Frontal cortex (tissue), 4 donors: ENCODE measurements around the gene CPT1A. TPM values are rescaled to one million over a fixed set of nuclear protein-coding genes. Genes with fewer than 3 reads are reported as not detected.

Experiments used
- DNase-seq, 2 donors: peaks; one replicate each; pipeline ENCODE4 v3.0.0; 2012; ENCODE audit warnings: low spot score in 2 of 2
- FAIRE-seq: peaks from 2 replicates; lab custom pipeline; 2012; peaks lifted over from hg19 to GRCh38; lab: Jason Lieb, UNC
- total RNA-seq: library from RNA; depleted of rRNA; stranded (reverse); fragments of >200 nt; gene quantifications from one replicate; pipeline ENCODE4 v1.2.3, GENCODE V29; 2014
- donor health status: control.
- donor health status: control.
- donor health status: control.

The CPT1A gene
- total RNA-seq, 1 donor from 2014 or later = 4.5 TPM

DNA sequence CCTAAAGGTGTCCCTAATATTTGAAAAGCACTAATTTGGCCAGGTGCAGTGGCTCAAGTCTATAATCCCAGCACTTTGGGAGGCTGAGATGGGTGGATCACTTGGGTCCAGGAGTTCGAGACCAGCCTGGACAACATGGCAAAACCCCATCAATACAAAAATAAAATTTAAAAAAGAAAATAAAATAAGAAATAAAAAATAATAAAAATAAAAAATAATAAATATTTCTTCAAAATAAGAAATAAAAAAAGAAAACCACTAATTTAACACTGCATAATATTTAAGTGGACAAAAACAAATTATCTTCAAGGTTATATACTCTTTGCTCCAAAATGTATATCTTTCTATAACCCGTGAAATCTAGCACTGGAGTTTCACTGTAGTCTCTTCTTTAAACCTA is 32.9 kb downstream of the CPT1A start:
- FAIRE-seq = peak; percentile 78
- no peak for DNase-seq

DNA sequence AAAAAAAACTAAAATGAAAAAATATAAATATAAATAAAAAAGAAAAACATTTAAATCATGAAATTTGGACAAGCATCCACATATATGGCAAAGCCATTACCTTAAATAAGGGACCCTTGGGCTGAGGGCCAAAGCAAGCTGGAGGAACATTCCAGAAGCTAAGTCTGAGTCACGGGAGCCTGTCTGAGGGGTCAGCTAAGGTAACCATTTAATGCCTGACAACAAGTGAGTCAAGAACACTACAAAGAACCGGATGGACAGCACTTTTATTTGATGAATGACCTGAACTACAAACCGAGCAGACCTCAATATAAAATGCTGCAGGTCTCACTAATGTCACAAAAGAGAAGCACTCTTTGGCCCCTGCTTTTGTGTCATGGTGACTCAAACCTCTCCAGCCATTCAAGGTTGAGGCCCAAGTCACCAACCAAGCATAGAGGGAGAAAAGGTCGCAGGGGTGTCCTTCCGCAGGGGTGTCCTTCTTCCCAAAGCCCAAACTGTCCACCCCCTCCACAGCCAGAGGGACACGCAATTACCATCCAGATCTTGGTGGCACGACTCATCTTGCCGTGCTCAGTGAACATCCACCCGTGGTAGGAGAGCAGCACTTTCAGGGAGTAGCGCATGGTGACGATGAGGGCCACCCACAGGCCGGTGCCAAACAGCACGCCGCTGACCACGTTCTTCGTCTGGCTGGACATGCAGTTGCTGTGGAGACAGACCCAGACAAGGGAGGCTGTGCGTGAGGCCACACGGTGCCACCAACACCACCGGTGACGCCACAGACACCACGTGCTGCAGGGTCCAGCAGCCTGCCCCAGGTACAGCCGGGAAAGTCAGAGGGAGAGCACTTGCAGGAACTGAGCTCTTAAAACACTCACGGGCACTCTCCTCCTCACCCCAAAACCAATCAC is 34.5 kb downstream of the CPT1A start:
- DNase-seq (no peak), FAIRE-seq (no peak)

DNA sequence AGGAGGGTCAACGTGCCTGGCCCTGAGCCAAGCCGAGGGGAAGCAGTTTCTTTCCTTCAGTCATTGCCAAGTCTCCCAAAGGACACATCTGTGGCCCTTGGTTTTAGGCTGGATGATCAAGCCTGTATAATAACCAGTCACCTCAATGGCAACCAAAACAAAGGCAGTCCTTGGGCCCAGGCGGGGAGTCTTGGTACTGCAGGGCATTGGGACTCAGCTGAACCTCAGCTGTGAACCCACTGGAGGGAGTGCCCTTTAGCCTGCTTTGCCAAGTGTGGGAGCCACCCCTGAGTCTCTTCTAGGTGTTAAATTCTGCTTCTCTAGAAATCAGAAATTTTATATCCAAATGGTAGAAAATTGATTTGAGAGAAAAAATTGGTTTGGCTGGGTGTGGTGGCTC is 36.9 kb downstream of the CPT1A start:
- no peak for DNase-seq
- FAIRE-seq = no peak

DNA sequence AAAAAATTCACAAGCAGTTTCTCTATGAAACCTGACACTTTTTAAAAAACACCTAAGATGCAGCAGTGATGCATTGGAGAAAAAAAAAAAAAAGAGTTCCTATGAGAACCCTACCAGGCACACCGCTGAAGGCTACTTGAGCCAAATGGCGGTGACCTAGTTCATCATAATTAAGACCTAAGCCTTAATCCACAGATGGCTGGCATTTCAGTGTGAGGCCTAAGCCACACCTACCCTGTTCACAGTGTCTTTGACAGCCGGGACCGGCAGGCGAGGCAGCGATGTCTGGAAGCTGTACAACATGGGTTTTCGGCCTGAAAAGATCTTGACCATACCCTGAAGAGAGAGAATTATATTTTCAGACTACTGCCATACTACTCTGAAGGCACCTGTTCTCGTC is 38.0 kb downstream of the CPT1A start:
- FAIRE-seq = no peak
- no peak for DNase-seq

DNA sequence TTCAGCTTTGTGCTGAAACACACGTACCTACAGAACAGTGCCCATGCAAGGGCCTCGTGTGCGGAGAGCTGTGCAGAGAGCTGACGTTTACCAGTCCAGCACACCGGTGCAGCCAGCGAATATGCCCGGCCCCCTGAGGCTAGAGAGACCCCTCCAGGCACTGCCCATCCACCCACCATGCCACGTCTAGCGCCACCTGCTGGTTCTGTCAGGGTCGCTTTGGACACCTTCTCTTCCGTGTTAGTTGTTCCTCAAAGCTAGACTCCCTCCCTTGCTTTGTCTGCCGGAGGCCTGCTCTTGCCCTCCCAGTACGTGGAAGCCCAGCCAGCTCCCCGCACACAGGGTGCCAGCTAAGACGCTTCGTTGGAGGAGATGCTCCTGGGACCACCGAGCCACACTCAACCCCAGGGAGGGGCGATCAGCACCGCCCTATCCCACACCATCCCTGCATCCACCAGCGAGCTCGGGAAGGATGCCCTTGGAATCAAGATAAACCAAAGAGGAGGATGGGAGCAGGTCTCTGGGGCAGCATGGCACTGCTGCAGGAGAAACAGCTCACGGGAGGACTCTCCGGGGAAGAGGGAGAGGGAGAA is 43.4 kb downstream of the CPT1A start:
- DNase-seq (no peak), FAIRE-seq (no peak)

DNA sequence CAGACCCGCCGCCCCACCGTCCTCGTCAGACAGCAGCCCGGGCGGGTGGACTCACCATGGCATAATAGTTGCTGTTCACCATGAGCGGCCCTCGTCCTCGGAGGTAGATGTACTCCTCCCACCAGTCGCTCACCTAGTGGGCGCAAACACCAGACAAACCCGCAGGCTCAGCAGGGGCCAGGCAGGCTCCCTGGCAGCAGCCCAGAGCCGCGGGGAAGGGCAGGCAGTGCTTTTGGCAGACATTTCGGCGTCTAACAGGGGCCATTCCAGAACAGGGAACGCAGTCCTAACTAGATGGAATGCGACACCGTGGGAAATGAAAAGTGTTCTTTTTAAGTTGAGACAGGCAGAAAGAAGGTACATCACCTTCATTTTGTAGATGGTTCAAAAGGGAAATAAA is 44.9 kb downstream of the CPT1A start:
- FAIRE-seq = no peak
- DNase-seq = no peak

DNA sequence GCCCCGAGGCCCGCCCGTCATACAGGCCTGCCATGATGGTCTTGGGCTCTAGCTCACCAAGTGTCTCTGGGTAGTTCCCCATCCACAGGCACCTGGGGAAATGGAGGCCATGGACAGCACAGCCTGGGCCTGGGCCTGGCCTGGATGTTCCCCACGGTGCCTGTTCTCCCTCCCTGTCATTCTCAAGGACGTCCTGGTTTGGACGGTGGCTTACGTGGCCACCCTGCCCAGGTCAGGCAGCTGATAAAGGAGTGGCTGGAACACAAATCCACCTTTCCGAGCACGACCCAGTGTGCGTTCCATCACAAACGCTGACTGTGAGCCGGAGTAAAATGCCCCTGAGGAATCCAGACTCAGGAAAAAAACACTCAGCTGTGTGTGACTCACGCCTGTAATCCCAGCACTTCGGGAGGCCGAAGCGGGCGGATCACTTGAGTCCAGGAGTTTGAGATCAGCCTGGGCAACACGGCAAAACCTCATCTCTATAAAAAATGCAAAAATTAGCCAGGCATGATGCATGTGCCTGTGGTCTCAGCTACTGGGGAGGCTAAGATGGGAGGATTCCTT is 49.2 kb downstream of the CPT1A start:
- DNase-seq (no peak), FAIRE-seq (no peak)

DNA sequence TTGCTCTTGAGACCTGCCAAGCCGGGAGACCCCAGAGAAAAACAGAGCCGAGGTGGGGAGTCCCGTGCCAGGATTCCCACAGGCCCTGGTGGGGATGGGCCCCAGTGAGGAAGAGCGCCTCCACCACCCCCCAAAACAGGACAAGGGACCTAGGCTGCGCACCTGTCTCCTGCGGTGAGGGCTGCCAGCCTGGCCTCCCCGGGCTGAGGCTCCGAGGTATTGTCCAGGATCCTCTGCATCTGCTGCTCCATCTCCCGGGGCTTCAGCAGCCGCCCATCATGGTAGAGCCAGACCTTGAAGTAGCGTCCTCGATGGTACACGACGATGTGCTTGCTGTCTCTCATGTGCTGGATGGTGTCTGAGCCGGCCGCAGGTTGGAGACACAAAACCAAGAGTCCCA is 57.1 kb downstream of the CPT1A start:
- no peak for DNase-seq
- FAIRE-seq = no peak

DNA sequence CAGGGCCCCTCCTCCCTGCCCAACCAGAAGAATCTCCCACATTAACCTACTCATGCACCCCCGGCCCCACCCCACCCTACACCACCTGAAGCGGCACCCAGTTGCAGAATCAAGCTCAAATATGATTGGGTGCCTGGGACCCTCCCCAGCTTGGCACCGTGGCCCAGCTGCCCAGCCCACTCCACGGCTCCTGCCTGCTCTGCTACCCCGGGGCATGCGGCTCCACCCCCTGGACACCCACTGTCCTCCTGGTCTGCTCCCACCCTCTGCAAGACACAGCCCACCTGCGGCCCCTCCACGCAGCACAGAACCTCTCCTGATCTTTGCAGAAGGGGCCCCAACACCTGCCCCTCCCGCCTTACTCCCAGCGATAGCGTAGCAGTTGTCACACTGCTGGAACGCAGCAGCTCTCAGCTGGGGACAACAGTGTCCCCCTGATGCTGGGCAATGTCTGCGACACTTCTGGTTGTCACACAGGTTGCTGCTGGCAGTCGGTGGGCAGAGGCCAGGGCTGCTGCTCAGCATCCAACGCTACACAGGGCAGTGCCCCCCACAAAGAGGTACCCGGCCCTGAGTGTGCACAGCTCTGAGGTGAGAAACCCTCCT is 58.4 kb downstream of the CPT1A start:
- FAIRE-seq = no peak
- no peak for DNase-seq

DNA sequence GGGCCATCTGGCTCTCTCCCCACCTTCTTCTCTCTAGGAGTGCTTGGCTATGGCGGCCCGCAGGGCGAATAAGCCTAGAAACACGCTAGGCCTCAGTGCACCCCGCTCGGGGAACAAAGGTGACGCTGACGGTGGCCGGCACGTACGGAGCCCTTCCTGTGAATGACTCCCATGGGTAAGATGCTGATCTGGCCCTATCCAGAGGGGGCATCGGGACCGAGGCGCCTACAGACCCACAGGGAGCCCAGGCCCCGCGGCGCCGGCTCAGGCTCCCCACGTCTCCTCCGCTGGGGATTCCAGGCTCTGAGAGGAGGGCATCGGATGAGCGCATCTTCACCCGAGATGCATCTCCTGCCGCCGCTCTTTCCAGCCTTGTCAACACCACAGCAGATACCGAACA is 59.0 kb downstream of the CPT1A start:
- no peak for DNase-seq
- FAIRE-seq = no peak

DNA sequence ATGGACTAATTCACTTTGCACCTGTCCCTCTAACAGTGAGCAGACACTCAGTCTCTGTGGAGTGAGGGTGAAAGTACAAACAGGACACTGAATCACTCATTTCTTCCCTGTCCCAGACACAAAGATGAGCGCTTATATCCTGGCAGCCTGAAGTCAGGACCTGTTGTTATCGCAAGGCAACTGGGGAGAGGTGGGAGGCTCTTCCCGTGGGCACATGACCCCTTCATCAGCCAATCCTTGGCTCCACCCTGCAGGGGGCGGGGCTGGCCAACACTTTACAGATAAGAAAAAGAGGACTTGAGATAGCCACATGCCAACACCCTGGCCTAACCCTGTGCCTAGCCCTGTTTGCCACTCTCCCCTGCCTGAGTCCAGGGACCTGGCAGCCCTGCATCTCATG is 60.9 kb downstream of the CPT1A start:
- no peak for DNase-seq
- no peak for FAIRE-seq

DNA sequence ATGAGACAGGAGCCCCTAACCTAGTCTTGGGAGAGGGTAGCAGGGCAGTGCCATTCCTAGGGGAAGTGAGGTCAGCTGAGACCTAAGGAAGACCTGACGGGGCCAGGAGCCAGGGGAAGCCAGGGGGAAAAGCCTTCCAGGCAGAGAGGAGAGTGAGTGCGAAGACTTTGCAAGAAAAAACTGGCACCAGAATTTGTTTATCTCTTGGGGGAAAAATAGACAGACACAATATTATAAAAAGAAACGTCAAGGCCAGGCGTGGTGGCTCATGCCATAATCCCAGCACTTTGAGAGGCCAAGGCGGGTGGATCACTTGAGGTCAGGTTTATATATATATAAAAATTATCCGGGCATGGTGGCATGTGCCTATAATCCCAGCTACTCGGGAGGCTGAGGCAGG is 63.5 kb downstream of the CPT1A start:
- no peak for DNase-seq
- no peak for FAIRE-seq

DNA sequence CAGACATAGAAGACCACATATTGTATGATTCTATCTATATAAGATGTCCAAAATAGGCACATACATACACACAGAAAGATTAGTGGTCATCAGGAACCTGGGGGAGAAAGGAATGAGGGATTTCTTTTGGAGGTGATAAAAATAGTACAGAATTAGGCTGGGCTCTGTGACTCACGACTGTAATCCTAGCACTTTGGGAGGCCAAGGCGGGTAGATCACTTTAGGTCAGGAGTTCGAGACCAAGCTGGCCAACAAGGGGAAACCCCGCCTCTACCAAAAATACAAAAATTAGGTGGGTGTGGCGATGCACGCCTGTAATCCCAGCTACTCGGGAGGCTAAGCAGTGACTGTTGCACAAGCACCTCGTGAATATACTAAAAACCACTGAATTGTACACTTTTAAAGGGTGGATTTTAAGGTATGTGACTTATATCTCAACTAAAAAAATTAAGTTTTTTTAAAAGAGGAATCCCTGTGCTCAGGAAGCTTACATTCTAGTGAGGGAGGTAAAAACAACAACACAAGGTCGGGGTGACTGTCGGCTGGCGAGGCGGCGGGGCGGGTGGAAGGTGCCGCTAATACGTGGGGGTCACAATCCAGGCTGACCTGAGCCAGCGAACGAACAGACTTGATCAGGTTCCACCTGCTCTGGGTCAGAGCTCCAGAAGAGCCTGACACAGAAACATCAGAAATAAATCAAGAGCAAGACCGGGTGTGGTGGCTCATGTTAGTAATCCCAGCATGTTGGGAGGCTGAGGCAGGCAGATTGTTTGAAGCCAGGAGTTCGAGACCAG is 65.1 kb downstream of the CPT1A start:
- FAIRE-seq (no peak), DNase-seq (no peak)

DNA sequence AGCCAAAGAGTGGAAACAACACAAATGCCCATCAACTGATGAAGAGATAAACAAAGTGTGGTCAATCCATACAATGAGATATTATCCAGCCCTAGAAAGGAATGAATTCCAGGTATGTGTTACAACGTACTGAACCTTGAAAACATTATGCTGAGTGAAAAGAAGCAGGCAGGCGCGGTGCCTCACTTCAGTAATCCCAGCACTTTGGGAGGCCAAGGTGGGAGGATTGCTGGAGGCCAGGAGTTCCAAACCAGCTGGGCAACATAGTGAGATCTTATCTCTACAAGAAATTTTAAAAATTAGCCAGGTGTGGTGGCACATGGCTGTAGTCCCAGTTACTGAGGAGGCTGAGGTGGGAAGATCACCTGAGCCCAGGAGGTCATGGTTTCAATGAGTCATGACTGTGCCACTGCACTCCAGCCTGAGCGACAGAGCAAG is 65.7 kb downstream of the CPT1A start:
- FAIRE-seq = no peak
- no peak for DNase-seq

DNA sequence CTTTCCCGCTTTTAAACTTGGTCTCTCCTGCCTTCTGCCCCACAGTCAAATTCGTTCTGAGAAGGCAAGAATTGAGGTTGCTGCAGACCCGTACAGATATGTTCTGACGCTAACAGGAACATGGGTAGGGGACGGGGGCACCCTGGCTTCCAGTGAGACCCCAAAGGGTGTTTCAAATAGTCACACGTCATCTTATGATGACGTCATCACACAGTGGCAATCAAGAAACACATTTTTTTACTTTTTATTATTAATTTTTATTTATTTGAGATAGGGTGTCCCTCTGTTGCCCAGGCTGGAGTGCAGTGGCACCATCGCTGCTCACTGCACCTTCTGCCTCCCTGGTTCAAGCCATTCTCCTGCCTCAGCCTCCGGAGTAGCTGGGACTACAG is 67.5 kb downstream of the CPT1A start:
- DNase-seq = no peak
- FAIRE-seq = no peak

DNA sequence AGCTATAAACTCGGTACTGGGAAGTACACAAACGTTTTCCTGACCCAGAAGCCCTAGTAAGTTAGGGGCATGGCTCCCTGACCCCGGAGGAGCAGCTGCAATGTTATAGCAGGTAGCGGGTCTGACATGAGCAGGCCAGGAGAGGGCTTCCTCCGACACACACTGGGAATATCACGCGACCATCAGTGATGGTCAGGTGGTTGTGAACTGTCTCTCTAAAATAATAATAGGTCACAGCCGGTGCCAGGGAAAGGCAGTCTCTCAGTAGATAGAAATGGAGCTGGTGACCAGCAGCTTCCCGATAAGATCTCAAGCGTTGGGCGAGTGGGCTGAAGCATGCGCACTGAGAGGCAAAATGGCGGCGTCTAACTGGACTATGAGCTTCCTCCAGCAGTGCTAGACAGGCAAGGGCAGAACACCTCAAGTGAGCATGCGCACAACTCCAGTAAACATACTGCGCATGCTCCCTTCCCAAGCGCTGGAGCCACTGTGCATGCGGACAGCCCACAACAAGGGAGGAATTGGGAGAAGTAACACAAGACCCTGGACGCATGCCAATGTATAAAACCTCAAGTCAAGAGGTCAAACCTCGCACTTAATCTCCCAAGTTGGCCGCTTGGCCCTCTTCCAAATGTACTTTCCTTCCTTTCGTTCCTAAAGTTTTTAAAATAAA is 68.1 kb downstream of the CPT1A start:
- no peak for FAIRE-seq
- DNase-seq = no peak

DNA sequence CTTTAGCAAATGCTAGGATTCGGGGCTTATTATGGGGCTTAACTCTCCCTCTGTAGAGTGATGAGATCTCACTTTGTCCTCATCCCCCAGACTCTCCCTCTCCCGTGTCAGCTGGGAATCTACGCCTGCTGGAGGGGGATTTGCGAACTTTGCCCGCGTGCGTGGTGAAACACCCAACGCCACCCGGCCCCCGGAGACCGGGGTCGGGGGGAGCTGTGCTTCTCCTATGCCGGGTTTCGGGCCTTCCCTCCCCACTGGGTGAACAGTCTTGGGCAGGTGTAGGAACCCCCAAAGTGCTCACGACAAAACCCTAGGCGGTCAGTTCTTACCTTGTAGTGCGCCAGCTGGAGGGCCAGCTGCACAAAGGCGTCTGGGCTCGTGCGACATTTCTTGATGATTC is 68.8 kb downstream of the CPT1A start:
- DNase-seq (no peak), FAIRE-seq (no peak)

DNA sequence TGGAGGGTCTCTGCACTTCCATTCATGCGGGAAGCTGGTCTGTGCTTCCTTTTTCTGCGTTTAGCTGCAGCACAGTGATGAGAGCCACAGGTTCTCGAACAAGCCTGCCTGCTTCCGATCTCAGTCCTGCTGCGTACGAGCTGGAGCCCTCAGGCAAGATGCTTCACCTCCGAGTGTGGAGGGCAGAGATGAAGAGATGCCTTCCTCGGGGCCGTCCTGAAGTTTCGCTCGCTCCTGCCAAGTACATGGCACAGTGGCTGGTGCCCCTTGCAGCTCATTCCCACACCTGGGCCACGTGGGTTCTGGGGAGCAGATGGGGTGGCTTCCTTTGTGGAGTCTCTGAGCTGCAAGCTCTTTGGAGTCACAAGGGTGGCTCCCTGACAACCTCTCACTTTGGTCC is 70.9 kb downstream of the CPT1A start:
- DNase-seq (no peak), FAIRE-seq (no peak)

DNA sequence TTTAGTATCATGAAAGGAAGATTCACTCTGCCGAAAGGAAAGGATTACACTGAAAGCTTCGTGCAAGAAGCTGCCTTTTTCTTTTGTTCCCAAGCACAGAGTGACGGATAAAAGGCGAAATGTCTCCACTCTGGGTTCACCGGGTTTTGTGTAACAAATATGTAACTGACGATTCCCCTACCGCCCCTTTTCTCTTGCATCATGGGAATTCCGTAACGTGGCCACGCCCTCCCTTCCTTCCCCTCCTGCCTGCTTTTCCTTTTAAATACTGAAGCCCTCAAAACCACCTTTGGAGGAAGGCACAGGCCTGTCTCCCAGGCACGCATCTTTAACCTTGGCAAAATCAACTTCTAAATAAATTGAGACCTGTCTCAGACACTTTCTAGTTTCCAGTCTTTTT is 74.0 kb downstream of the CPT1A start:
- no peak for FAIRE-seq
- DNase-seq = no peak

DNA sequence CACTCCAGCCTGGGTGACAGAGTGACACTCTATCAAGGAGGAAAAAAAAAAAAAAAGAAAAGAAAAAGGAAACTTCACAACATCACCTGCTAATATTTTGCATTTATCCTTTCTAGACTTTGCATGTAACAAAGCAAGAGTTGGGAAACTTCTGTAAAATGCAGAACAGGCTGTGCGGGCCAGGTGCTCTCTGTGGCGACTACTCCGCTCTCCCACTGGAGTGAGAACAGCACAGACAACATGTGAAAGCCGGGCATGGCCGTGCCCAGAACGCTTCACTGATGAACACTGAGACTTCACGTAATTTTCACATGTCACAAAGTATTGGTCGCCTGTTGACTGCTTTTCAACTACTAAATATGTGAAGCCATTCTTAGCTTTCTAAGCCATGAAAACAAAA is 74.9 kb downstream of the CPT1A start:
- DNase-seq (no peak), FAIRE-seq (no peak)
